Non-pigmented ciliary epithelial cell (primary cell): ENCODE results near the gene CTNNA3.

Source experiments
- DNase-seq: peaks from one replicate; pipeline ENCODE4 v3.0.0-alpha.2; 2010; ENCODE audit warnings: low read depth

CTNNA3 gene

DNA sequence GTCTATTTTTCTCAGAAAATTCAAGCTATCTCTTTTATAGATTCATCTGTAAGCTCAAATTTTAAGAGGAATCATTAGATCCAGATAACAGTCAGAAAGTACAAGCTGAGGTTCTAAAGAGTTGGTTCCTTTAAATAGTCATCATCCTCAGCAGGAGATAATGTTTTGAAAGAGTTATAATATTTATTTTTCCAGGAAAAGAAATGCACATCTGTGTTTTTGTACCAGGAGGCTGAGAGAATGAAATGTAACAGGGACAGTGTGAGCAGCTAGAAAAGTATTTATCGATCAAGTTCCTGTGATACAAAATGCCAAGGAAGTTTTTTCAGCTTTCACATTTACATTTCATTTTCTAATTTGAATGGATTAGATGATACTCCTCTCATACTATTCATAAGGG lies 890.4 kb downstream of the CTNNA3 start:
- no peak for DNase-seq

DNA sequence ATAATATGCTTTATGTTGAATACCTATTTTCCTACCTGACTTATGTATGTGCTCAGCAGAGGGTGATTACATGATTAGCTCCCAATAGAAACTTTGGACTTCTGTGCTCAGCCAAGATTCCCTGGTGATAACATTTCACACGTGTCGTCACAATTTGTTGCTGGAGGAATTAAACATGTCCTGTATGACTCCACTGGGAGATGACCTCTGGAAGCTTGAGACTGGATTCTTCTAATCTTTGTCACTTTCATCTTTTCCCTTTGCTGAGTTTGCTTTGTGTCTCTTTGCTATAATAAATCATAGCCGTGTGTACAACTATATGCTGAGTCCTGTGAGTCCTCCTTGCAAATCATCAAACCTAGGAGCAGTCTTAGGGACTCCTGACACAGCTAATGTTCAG lies 891.0 kb downstream of the CTNNA3 start:
- peak; percentile 13 for DNase-seq

DNA sequence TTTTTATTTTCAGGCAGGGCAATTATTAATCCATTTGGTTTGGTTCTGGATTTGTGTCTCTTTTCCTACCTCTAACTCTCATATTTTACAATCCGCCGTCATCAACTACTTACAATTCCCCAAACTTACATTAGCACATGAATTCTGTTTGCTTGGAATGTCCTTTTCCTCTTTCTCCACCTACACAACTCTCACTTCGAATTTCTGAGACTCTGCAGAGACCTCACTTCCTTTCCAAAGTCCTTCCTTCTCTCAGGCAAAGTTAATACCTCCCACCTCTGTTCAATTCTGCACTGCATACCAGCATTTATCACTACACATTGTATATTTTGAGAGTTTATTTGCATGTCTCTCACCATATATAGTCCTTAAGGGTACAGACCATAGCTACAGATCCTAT lies 892.8 kb downstream of the CTNNA3 start:
- DNase-seq: no peak

DNA sequence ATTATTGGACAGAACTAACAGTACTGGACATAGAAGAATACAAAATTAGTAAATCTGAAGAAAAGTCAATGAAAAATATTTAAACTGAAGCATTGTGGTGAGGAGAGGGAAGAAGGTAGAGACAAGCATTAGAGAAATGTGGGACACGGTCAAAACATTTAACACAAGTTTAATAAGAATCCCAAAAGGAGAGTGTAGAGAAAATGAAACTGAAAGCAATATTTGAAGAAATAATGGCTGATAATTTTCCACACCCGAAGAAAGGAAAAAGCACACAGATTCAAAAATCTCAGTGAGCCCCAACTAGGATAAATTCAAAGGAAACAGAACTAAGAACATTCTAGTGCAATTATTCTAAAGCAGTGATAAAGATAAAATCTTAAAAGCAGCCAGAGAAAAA lies 896.5 kb downstream of the CTNNA3 start:
- no peak for DNase-seq

DNA sequence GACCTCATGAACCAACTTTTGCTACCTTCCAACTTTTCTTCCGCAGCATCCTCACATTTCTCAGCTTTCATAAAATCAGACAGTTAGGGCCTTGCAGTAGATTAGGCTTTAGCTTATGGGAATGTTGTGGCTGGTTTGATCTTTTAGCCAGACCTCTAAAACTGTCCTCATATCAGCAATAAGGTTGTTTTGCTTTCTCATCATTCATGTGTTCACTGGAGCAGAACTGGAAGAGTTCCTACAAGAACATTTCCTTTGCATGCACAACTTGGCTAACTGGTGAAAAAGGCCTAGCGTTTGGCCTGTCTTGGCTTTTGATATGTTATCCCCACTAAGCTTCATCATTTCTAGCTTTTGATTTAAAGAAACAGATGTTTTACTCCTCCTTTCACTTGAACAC lies 900.1 kb downstream of the CTNNA3 start:
- DNase-seq: peak; percentile 27

DNA sequence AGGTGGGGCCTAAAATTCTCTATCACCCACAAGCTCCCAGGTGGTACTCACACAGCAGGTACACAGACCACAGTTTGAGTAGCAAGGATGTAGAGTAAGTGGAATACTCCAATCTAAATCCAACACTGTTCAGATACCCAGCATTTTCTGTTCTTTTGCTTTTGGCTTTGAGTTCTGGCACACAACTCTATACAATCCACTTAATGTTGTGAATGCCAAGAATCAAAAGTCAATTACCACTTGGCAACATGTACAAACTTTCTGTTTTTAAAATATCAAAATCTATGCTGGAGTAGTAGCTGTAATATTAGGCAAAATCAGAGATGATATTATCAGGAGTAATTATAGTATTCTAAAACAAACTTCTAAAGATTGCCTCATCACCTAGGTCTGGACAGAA lies 903.6 kb downstream of the CTNNA3 start:
- DNase-seq: no peak

DNA sequence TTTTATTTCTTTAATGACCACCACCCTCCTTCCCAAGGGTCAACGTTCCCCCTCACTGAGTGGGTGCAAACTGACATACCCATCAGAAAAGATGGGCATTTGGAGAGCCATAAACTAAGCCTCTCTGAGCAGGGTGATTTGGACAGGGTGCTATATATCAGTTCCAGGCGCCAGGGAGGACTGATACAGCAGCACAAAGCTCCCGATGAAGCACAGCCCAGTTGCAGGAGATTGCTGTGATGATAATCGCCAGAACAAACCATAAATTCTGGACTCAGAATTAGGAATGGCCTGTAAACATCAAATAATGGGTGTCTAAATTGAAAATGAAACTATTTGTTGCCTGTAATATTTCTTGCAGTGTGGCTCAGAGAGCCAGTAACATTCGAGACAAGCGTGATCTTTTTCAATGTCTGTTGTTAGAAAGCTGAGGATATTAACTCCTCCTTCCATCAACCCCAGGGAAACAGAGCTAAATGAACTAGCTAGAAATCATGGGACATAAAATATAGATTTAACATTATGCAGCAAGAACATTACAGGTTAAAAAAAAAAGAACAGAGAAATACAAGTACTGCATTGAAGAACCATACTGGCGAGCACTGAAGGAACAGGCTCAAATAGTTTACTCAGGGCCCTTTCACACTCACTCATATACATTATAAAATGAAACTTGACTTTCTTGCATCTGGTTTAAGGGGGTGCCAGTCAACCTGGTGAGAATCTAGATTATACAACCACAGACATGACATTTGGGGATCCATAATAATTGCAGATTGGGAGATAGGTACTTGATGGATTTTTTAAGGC lies 907.6 kb downstream of the CTNNA3 start:
- no peak for DNase-seq

DNA sequence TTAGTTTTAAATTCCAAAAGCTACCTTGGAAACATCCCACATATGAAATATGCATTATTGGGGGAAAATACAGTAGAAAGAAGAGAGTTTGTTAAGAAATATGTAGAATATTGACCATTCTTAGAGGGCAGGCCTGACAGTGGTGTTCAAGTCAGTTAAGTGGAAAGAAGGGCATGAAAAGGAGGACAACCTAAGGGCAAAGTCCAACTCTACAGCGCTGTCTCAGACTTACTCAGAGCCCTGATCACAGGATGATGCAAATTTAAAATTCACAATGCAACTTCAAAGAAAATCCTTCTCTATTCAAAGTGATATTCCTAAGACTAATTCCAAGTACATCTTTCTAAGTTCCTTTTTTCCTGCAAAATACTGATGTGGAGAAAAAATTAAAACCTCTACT lies 909.3 kb downstream of the CTNNA3 start:
- no peak for DNase-seq

DNA sequence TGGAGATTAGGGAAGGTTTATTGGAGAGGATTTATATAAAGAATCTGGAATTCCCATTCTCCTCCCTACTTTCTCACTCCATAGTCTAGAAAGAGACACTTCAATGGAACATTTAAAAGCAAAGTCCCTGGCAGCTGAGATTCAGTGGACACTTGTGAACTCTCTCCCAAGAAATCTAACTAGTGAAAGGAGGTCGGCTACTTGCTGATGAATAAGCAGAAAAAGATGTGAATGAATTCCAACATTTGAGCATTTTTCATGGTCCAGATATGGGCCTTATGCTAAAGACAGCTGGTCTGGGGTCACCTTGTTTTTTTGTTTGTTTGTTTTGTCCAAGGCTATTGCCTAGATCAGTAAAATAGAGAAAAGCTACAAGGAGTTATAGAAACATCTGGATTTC lies 911.2 kb downstream of the CTNNA3 start:
- no peak for DNase-seq

DNA sequence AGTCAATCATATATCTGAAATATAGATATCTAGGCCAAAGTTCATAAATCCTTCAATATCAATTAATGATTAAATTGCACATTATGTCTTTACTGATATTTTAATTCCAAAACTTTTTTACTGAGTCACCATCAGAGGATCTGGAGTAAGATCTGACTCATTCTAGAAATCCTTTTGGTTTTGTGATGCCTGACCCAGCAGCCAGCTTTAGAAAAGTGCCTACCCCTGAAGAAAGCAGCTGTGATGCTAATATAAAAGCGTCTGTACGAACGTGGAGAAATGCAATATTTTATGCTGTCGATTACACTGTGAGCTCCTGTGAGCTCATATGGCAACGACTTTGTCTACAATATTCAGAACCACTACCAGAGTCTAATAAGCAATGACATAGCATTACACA lies 912.7 kb downstream of the CTNNA3 start:
- DNase-seq: peak; percentile 31

DNA sequence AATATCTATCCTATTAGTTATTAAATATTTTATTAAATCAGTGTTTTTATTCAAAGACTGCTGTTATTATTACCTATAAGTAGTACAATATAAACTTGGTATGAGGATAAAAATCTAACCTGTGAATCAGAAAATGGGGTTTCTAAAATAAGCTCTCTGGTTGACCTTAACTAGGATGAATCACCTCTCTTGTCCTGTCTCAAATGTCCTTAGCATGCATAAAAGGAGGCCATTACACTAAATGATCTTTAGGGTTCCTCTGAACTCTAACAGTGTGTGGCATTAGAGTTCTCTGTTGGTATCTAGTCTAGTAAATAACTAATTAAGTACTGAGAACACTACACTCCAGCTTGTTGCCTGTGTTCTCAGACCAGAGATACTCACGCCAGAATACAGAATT lies 913.2 kb downstream of the CTNNA3 start:
- peak; percentile 14 for DNase-seq

DNA sequence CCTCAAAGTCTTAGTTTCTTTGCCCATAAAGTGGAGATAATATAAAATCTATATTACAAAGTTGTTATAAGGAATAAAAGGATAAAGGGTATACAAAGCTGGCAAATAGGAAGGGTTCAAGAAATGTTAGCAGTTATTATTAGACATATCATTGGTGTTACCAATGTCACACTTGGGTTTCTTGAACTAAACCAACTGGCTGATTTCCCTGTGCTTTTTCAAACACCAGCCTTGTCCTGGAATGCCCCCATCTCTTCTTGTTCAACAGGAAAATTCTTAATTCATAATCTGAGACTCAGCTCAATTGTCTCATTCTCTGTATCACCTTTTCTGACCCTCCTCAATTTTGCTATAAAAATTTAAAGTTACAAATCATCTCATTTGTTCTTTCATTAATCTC lies 913.9 kb downstream of the CTNNA3 start:
- DNase-seq: no peak

DNA sequence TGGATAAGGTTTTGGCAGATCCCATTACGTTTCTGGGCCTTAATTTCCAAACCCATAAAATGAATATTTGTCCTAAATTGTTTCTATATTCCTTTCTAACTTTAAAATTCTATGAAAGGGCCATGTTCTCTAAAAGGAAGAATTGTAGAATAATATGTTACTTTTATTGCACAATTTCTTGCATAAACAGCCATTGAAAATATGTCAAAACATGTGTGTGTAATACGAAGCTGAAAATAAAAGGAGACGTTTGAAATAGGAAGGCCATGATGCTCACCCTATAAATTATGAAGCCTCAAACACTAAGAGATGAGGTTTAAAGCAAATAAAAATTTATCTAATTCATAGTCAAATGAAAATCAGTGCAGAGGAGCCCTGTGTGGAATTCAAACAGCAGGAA lies 915.2 kb downstream of the CTNNA3 start:
- no peak for DNase-seq

DNA sequence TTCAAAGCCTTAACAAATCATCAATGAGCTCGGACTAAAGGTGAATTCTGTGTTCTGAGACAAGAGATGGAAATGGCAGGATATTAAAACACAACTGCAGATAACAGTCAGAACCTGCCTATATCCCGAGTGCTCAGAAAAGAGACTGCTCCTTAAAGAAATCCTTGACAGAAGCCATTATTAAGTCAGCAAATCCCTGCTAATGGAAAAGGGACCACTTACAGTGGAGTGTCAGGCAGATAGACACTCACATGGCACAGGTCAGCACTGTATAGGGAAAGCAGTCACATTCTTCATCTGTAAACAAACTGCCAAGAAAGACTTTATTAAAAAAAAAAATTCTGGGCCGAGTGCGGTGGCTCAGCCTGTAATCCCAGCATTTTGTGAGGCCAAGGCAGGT lies 917.6 kb downstream of the CTNNA3 start:
- no peak for DNase-seq

DNA sequence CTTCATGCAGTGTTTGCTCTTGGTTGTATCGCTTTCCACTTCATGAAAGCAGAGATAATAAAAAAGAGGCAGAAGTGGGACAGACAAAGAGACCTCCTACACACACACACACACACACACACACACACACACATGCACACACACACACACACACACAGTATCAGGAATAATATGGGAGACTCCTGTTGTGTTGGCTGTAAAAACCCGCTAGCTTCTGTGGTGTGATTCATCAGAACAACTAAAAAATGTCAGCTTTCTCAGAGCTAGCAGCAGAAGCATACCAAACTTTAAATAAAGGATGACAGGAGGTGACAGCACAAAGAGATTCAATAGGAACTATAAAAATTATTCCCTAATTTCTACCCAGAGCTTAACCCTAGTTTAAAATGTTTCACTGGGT lies 918.3 kb downstream of the CTNNA3 start:
- DNase-seq: no peak

DNA sequence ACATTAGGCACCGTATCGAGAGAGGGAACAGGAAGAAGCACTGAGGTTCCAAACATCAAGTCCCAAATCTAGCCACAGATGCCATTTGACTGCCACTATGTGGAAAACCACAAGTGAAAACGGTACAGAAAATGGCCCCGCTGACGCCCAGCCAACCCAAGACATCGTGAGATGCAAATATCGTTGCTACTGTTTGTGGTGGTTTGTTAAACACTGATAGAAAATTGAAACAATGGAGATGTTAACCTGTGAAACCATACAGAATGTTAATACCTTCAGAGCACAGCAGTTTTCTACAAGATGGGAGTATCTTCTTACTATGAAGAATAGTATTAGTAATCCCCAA lies 922.5 kb downstream of the CTNNA3 start:
- no peak for DNase-seq

DNA sequence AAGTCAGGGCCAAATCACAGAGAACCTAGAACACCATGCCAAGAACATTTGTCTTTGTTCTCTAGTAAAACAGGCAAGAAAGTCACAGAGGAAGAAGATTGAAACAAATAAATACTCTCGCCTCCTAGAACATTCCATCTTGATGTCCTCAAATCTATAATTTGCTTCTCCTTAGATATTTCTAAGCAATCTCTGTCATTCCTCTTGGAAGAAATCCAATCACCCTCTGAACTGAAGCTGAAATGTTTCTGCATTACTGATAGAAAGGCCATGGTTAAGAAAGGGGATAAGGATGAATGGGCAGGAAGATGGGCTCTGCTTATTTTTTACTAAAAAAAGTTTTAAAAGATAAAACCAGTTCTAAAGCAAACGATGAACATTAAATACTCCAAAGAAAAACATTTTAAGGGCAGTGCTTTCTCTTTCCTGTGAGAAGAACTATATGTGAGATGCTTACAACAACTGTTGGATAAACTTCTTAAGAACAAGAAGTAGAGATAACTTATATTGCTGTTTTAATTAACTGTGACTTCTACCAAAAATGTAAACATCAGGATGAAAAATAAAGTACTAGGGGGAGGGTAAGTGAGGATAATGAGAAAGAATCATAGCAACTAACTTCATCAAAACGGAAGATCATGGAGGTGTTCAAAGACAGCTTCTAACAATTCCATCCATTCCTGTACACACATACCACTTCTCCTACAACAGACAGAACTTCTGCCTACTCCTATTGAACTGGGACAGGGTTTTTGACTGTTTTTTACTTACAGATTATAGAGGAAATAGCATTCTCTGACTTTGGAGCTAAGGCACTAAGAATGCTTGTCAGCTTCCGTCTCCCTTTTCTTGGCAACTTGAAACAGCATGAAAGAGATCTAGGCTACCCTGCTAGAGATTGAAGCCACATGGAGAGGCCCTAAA lies 923.2 kb downstream of the CTNNA3 start:
- peak; percentile 6 for DNase-seq

DNA sequence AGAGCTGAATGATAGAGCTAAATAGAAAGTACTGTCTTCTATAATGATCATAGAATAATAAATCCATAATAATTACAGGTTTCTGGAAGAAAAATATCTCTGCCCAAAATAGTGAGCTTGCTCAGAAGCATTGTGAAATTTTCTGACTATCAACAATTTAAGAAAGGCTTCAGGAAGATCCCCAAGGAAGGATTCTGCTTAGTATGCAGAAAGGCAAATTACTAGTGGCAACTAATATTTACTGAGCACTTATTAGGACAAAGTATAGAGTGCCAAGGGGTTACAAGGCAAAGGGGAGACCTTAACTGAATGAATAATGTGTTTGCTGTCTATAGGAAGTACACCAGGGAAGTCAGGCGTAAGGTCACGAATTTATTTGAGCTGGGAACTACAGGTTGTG lies 928.3 kb downstream of the CTNNA3 start:
- no peak for DNase-seq

DNA sequence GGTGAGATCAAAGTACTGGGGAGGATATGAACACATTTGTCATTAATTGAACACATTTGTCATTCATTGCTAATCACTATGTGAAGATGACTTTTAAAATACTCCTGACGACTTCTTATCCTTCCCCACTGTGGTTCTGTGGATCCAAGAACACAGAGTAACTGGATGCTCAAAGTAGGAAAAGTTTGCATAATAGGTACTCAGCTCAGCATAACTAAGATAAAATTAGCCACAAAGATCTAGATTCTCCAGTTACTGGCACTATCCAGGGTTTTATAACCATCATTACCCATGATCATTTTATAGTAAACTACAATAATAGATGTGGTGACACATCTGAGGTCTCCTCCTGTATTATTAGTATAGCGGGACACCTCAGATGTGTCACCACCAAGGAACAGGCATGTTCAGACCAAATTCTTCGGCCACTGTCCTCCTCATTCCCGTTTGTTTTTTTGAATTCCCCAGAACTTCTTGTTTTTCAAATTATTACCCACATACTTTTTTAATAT lies 933.7 kb downstream of the CTNNA3 start:
- no peak for DNase-seq

DNA sequence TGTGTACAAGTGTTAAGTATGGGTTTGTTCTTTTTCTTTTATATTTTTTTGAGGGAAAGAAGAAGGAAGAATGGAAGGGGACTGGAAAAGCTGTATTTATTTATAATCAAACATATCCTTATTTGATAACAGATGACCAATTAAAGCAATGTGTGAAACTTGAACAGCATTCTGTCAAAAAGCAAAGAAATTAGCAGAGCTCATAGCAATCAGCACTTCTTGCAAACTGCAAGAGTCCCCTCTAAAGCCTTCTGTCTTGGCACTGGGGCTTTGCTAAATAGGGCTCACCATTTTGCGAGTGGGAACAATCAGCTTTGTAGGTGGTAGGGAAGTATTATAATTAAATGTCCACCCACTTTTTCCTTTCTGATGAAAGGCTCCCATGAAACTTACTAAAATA lies 935.1 kb downstream of the CTNNA3 start:
- DNase-seq: no peak

DNA sequence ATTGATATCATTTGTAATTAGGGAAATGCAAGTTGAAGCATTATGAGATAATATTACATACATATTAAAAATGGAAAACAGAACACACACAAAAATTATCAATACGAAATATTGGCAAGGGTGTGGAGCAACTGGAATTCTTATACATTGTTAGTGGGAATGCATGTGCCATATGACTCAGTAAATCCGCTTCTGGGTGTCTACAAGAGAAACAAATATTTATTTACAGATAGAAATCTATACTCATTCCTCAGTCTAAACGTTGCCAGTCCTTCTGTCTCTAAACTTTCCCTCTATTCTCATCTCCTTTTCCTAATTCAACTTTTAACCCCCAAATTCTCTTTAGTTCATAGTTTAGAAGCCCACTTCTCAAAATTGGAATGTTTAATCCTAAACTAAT lies 940.5 kb downstream of the CTNNA3 start:
- no peak for DNase-seq

DNA sequence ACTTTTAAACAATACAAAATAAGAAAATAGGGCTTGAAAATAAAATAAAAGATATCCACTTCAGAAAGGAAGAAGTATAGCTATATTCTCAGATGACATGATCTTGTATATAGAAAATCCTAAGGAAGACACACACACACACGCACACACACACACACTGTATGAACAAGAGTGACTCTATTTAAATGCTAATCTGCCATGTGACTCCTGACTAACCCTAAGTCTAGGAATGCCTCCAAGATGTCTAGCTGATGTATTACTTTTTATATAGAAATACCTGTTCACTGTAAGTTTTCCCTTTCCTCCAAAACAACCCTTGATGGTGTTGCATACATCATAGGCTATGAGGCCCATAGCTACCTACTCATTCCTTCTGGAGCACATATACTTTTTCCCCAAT lies 943.3 kb downstream of the CTNNA3 start:
- DNase-seq: no peak

DNA sequence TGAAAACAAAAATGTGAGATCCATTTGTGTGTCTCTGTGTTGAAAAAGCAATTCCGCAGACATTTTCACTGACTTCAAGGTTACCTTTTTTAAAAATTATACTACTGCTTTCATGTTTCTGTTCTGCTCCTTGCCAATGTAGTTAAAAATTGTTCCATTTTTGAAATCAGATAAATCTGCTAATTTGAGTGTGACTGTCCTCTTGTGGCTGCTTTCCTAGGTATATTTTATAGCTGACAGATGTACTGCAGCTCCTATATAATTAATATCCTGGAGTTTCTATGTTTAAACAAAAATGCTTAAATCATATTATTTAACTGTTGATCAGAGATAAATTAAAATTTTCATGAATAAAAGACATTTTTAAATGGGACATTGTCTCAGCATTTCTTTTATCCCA lies 947.8 kb downstream of the CTNNA3 start:
- no peak for DNase-seq
